Amniotic stem cell (primary cell): Measurements from ENCODE around the gene PABPN1.

ENCODE experiments used
- DNase-seq: peaks from one replicate; lab custom pipeline; 2025; lab: John Stamatoyannopoulos, UW

The PABPN1 gene

GRCh38 chr14:23358042-23358441, 36.8 kb downstream of the PABPN1 start:
- DNase-seq: no peak

- DNase-seq: no peak
These were observed 37.4 kb downstream of the PABPN1 start for GRCh38 chr14:23358553-23359166.

GRCh38 chr14:23359167-23359626, 37.9 kb downstream of the PABPN1 start:
- DNase-seq: no peak

- no peak for DNase-seq
These were observed 38.6 kb downstream of the PABPN1 start for GRCh38 chr14:23359722-23360447.

GRCh38 chr14:23360496-23360895, 39.2 kb downstream of the PABPN1 start:
- no peak for DNase-seq

GRCh38 chr14:23361320-23361719, 40.1 kb downstream of the PABPN1 start:
- DNase-seq: no peak

- DNase-seq: no peak
These were observed 40.5 kb downstream of the PABPN1 start for GRCh38 chr14:23361763-23362162.

- DNase-seq: no peak
These were observed 40.9 kb downstream of the PABPN1 start for GRCh38 chr14:23362200-23362599.

- DNase-seq: no peak
These were observed 43.1 kb downstream of the PABPN1 start for GRCh38 chr14:23364164-23365035.

GRCh38 chr14:23365036-23365731, 43.9 kb downstream of the PABPN1 start, which contains the start of gene EFS:
TSS of gene EFS (minus strand) at chr14:23365172. CDS start at chr14:23365025, 147 bp downstream.
- no peak for DNase-seq

GRCh38 chr14:23365732-23366425, 44.6 kb downstream of the PABPN1 start:
- DNase-seq: peak; percentile 67

- peak; percentile 67 for DNase-seq
These were observed 45.2 kb downstream of the PABPN1 start for GRCh38 chr14:23366426-23366921.

GRCh38 chr14:23370221-23370620, 49.0 kb downstream of the PABPN1 start:
- DNase-seq: no peak

GRCh38 chr14:23371865-23372264, 50.6 kb downstream of the PABPN1 start:
- no peak for DNase-seq

GRCh38 chr14:23372509-23372908, 51.3 kb downstream of the PABPN1 start, which contains the start of gene IL25:
TSS of gene IL25 (plus strand) at chr14:23372809.
- no peak for DNase-seq

- DNase-seq: no peak
These were observed 51.8 kb downstream of the PABPN1 start for GRCh38 chr14:23373041-23373440.
